Kidney epithelial cell (primary cell): ENCODE measurements around the gene SUGCT. TPM values are rescaled to one million over a fixed set of nuclear protein-coding genes. Genes with fewer than 3 reads are reported as not detected.

Source experiments
- DNase-seq: peaks from one replicate; pipeline ENCODE4 v3.0.0-alpha.2; 2010; ENCODE audit warnings: low read depth
- H3K27me3 ChIP-seq: 2 replicates; pipeline ENCODE4 v1.6.0; 2011; ENCODE audit warnings: low read length; ENCODE audit not compliant: control insufficient read depth, insufficient read depth
- H3K36me3 ChIP-seq: 2 replicates; pipeline ENCODE4 v1.5.1; 2011; ENCODE audit warnings: low read length; ENCODE audit not compliant: control insufficient read depth, insufficient read depth
- H3K4me3 ChIP-seq: 2 replicates; pipeline ENCODE4 v1.5.1; 2011; ENCODE audit warnings: low read depth, mild to moderate bottlenecking, control low read depth, low read length
- total RNA-seq: library from RNA; depleted of rRNA; stranded (reverse); fragments of >200 nt; gene quantifications from 2 replicates; pipeline ENCODE4 v1.2.3, GENCODE V29; 2015
- TF ChIP-seq, protein P1 (sequence below): IDR thresholded peaks from 2 replicates; pipeline ENCODE4 v1.5.1; 2011; ENCODE audit warnings: mild to moderate bottlenecking, moderate library complexity, low read length, control low read depth, inconsistent platforms; ENCODE audit not compliant: insufficient read depth, poor library complexity, severe bottlenecking

Gene SUGCT
- total RNA-seq, 1 donor from 2014 or later, result 4.0 TPM

DNA sequence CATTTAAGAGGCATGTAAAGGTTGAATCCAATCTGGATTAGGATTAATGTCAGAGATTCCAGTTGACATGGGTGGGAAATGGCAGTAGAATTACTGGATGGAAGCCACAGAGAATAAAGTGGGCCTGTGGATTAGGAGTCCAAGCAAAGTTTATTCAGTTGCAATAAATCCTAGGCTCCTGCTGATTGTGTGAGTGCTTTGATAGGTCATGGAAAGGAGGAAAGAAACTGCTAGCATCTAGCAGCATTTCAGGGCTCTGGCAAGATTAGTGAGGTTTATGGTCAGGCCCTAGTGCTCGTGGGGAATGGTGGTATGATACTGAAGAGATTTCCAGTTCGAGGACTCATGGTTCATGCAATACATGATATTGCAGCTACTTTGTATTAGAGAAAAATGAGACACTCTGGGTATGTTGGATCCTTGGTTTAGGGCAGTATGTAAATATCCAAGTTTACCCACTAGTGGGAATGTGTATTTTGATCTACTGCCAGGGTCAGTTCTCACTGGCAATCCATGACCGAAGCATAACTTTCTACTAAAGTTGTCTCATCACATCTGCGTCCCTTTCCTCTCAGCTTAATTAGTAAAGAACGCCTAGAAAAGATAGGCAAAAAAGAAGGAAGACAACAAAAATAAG lies 235.0 kb downstream of the SUGCT start:
- TF ChIP-seq, protein P1, sequence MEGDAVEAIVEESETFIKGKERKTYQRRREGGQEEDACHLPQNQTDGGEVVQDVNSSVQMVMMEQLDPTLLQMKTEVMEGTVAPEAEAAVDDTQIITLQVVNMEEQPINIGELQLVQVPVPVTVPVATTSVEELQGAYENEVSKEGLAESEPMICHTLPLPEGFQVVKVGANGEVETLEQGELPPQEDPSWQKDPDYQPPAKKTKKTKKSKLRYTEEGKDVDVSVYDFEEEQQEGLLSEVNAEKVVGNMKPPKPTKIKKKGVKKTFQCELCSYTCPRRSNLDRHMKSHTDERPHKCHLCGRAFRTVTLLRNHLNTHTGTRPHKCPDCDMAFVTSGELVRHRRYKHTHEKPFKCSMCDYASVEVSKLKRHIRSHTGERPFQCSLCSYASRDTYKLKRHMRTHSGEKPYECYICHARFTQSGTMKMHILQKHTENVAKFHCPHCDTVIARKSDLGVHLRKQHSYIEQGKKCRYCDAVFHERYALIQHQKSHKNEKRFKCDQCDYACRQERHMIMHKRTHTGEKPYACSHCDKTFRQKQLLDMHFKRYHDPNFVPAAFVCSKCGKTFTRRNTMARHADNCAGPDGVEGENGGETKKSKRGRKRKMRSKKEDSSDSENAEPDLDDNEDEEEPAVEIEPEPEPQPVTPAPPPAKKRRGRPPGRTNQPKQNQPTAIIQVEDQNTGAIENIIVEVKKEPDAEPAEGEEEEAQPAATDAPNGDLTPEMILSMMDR, result no peak
- DNase-seq, result no peak
- H3K27me3 ChIP-seq, result no peaks in the 10 kb centered on the region

DNA sequence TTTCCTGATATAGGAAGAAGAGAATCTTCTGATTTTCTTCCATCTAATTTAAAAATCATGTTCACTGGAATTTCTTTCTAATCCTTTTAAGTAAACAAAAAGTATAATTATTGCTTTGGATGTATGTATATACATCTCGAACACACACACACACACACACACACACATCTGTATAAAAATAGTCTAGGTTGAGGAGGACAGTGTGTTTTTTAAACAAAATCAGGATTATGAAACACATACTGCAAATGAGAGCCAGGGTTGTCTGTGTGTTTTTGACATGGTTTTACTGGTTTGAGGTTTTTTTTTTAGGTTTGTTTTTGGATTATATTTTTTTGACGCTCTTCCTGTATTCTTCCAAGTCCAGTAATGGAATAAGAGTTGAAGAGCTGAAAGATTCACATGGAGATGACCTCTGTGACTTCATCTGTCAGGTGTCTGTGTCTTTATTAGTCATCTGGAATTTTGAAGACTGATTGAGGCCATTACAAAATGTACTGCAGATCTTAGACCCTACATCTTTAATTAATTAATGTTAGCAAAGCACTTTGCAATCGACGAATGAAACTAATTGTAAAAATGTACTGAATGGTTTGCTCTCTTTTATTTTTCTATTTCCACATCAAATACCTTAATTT lies 237.1 kb downstream of the SUGCT start:
- Histone ChIP-seq H3K36me3 (no peaks in the 10 kb centered on the region), H3K27me3 (no peaks in the 10 kb centered on the region)
- no peak for DNase-seq

More for the DNA sequence above, 235.0 kb downstream of the SUGCT start:
- Histone ChIP-seq H3K4me3 (no peak overlapping the region), H3K36me3 (no peaks in the 10 kb centered on the region)

DNA sequence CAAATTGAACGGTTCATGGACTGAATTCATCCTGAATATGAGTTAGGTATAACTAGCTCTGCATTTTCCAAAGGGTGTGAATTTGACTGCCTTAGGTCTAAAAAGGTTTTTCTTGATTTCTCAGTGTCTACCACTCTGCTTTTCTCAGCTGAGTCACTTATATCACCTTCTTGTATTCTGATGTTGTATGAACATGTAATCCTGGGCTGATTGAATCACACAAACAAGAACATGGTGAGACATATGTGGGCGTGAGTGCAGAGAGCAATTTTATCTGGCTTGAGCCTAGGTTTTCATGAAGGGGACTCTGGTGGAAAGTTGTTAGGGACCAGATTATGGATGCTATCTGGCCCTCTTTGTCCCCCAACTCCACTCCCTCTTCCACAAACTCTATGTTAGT lies 239.8 kb downstream of the SUGCT start:
- no peaks in the 10 kb centered on the region for H3K27me3 ChIP-seq
- TF ChIP-seq, protein P1, result no peak
- H3K4me3 ChIP-seq, result no peak overlapping the region
- DNase-seq, result no peak
- H3K36me3 ChIP-seq, result no peaks in the 10 kb centered on the region

More for the DNA sequence above, 237.1 kb downstream of the SUGCT start:
- TF ChIP-seq, protein P1, result no peak
- no peak overlapping the region for H3K4me3 ChIP-seq

DNA sequence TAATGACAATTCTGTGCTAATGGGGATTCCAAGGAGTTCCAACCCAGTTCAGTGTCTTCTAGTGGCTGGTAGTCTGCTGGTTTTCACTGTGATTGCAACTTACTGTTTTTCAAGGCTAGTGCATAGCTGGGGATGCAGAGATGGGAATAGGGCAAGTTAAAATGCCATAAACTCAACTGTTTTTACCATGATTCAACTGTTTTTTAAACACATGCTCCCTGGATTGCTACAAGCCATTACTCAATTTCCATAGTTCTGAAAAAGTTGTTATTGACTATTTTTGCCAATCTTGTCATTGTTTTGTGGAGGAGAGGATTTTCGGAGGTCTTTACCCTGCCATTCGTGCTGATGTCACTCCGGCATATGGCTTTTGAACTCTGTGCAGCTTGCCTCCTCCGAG lies 245.3 kb downstream of the SUGCT start:
- TF ChIP-seq, protein P1, result no peak
- no peaks in the 10 kb centered on the region for H3K36me3 ChIP-seq
- no peaks in the 10 kb centered on the region for H3K27me3 ChIP-seq
- H3K4me3 ChIP-seq, result no peak overlapping the region
- no peak for DNase-seq

DNA sequence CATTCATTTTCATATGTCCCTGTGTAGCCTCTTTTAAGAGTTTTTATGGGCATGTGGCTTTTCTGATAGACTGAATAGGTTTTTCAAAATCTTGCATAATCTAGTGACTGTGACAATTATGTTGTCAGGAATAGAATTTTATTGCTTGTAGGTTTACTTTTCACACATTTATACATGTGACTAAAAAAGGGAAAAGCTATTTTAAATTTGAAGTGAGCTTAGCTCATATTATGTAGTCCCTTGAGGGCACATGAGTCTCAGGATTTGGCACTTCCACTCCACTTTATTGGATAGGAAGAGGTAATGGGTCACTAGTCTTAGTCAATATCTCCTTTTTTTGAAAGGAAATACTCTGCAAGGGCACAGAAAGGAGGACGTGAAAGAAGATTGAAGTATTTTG lies 247.3 kb downstream of the SUGCT start:
- Histone ChIP-seq H3K27me3 (no peaks in the 10 kb centered on the region), H3K4me3 (no peak overlapping the region), H3K36me3 (no peaks in the 10 kb centered on the region)
- TF ChIP-seq, protein P1, result no peak
- no peak for DNase-seq
